Measurements from ENCODE around the gene SEC16A.
"Not testable (repeated sequence)": the region's sequence is repeated elsewhere in the genome, so short reads cannot be mapped to it uniquely, and the experiment has no call there.

Gene SEC16A

GRCh38 chr9:136438548-136439480, 44.0 kb downstream of the SEC16A start:
- DNase-seq (ENCODE audit: low spot score): peak; percentile 67

- DNase-seq (ENCODE audit: low spot score): no peak
These were observed 44.8 kb downstream of the SEC16A start for GRCh38 chr9:136437839-136438547.

GRCh38 chr9:136437430-136437829, 45.4 kb downstream of the SEC16A start:
- no peak for DNase-seq (ENCODE audit: low spot score)

- no peak for DNase-seq (ENCODE audit: low spot score)
These were observed 46.7 kb downstream of the SEC16A start for GRCh38 chr9:136436055-136436634.

- DNase-seq (ENCODE audit: low spot score): no peak
These were observed 48.2 kb downstream of the SEC16A start for GRCh38 chr9:136434580-136435169.

GRCh38 chr9:136433849-136434579, 48.8 kb downstream of the SEC16A start:
- no peak for DNase-seq (ENCODE audit: low spot score)

- DNase-seq (ENCODE audit: low spot score): no peak
These were observed 49.7 kb downstream of the SEC16A start for GRCh38 chr9:136433043-136433715.

- no peak for DNase-seq (ENCODE audit: low spot score)
These were observed 50.2 kb downstream of the SEC16A start for GRCh38 chr9:136432591-136432990.

GRCh38 chr9:136431782-136432350, 51.0 kb downstream of the SEC16A start:
- no peak for DNase-seq (ENCODE audit: low spot score)

GRCh38 chr9:136430588-136431234, 52.1 kb downstream of the SEC16A start:
- DNase-seq (ENCODE audit: low spot score): no peak

GRCh38 chr9:136429683-136430491, 53.0 kb downstream of the SEC16A start:
- DNase-seq (ENCODE audit: low spot score): no peak

- no peak for DNase-seq (ENCODE audit: low spot score)
These were observed 53.7 kb downstream of the SEC16A start for GRCh38 chr9:136429075-136429628.

GRCh38 chr9:136426787-136427186, 56.1 kb downstream of the SEC16A start:
- no peak for DNase-seq (ENCODE audit: low spot score)

- not testable (repeated sequence) for DNase-seq (ENCODE audit: low spot score)
These were observed 57.5 kb downstream of the SEC16A start for GRCh38 chr9:136425367-136425766.

GRCh38 chr9:136424750-136425362, 58.0 kb downstream of the SEC16A start:
- DNase-seq (ENCODE audit: low spot score): no peak

GRCh38 chr9:136423432-136424146, 59.3 kb downstream of the SEC16A start:
- DNase-seq (ENCODE audit: low spot score): no peak

GRCh38 chr9:136422876-136423275, 60.0 kb downstream of the SEC16A start:
- no peak for DNase-seq (ENCODE audit: low spot score)

- DNase-seq (ENCODE audit: low spot score): no peak
These were observed 61.0 kb downstream of the SEC16A start for GRCh38 chr9:136421791-136422190.
